GM10266 (cell line): ENCODE data around the gene AFAP1.
A peak's percentile ranks its signal among the peaks of the same experiment; 100 is the strongest.

Source experiments
- DNase-seq: peaks from one replicate; pipeline ENCODE4 v3.0.0; 2012; ENCODE audit errors: extremely low spot score
- TF ChIP-seq, protein P1 (sequence below): IDR thresholded peaks from 2 replicates; pipeline ENCODE4 v1.5.1; 2012; ENCODE audit warnings: mild to moderate bottlenecking, low read depth; ENCODE audit not compliant: control insufficient read depth, insufficient read depth; ENCODE audit errors: missing control alignments

The AFAP1 gene

GRCh38 chr4:7828793-7829301 is 110.8 kb downstream of the AFAP1 start:
- TF ChIP-seq, protein P1, sequence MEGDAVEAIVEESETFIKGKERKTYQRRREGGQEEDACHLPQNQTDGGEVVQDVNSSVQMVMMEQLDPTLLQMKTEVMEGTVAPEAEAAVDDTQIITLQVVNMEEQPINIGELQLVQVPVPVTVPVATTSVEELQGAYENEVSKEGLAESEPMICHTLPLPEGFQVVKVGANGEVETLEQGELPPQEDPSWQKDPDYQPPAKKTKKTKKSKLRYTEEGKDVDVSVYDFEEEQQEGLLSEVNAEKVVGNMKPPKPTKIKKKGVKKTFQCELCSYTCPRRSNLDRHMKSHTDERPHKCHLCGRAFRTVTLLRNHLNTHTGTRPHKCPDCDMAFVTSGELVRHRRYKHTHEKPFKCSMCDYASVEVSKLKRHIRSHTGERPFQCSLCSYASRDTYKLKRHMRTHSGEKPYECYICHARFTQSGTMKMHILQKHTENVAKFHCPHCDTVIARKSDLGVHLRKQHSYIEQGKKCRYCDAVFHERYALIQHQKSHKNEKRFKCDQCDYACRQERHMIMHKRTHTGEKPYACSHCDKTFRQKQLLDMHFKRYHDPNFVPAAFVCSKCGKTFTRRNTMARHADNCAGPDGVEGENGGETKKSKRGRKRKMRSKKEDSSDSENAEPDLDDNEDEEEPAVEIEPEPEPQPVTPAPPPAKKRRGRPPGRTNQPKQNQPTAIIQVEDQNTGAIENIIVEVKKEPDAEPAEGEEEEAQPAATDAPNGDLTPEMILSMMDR = no peak
- DNase-seq = no peak

DNA sequence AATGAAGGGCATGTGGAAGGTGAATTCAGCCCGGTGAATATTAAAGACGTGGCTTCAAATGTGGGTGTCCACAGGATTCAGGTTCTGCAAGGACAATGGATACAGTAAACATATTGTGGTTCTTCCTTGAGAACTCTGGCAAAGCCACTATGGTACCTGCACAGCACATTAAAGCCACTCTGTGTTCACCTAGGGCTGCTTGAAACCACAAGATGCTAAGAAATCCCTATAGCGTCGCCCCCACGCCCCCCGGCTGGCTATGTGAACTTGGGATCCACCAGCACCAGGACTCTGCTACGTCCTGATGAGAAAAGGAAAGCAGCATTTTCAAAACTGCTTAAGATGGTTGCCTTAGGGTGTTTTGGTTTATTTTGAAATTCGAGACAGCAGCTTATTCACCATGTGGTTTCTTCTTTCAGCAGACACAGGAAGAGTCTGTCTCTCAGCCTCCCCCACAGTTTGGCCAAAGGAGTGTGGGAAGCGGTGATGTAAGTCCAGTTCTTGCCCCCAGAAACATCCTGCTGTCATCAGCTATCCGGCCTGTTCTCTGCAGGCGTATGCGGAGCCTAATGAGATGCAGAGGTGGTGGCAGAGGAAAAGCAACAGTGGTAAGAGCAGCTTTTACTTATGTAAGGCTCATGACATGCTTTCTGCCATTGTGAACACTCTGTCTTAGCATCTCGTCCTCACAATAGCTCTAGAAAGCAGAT is 111.5 kb downstream of the AFAP1 start:
- TF ChIP-seq, protein P1 = no peak
- peak; percentile 56 for DNase-seq

GRCh38 chr4:7827566-7827965 is 112.1 kb downstream of the AFAP1 start:
- TF ChIP-seq, protein P1 = no peak
- DNase-seq = no peak

- DNase-seq = no peak
- TF ChIP-seq, protein P1 = no peak
Observed at GRCh38 chr4:7826909-7827306, 112.8 kb downstream of the AFAP1 start.

GRCh38 chr4:7826176-7826908 is 113.3 kb downstream of the AFAP1 start:
- TF ChIP-seq, protein P1 = no peak
- DNase-seq = no peak

GRCh38 chr4:7824218-7824617 is 115.4 kb downstream of the AFAP1 start:
- TF ChIP-seq, protein P1 = no peak

DNA sequence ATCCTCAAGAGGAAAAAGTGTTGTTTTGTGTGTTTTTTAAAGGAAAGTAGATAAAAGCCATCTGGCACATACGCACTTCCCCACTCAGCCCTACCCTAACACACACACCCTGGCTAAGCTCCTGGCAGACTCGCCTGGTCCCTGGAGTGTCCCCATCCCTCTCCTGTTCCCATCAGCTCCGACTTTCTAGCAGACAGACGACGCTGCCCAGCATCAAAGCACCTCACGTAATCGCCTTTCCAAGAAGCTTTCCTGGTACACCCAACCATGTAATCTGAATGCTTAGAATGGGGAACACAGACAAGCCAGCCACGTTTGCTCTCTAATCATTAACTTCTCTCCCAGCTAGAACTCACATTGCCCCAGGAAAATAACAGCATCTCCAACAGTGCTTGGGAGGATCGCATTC is 116.2 kb downstream of the AFAP1 start:
- DNase-seq = no peak

More at GRCh38 chr4:7824218-7824617, 115.4 kb downstream of the AFAP1 start:
- no peak for DNase-seq

More for the DNA sequence above, 116.2 kb downstream of the AFAP1 start:
- TF ChIP-seq, protein P1 = no peak
